Measurements from ENCODE around the gene ZDHHC12. TPM values are rescaled to one million over a fixed set of nuclear protein-coding genes. Genes with fewer than 3 reads are reported as not detected.

The ZDHHC12 gene
- total and polyA plus RNA-seq, 2 of the 13 experiments (the other 11 are each of a cell fraction or from before 2014, with no cell fraction given), result 25.4 to 28.0 TPM

- TF ChIP-seq SNAPC4 (CRISPR knock-in tag; IDR thresholded peaks at IDR 0.05), result no peak
- TF ChIP-seq ARNT (IDR thresholded peaks at IDR 0.05), result no peak
- TF ChIP-seq GPN1 (CRISPR knock-in tag; IDR thresholded peaks at IDR 0.05; ENCODE audit: borderline replicate concordance), result no peak
- TF ChIP-seq THAP8 (CRISPR knock-in tag; IDR thresholded peaks at IDR 0.05; ENCODE audit: borderline replicate concordance), result 0 out of 2 replicates have a peak, but pooled peaks have one; percentile 55
- TF ChIP-seq ZNF34 (CRISPR knock-in tag; IDR thresholded peaks at IDR 0.05; ENCODE audit: borderline replicate concordance), result no peak
- TF ChIP-seq GFI1 (CRISPR knock-in tag; IDR thresholded peaks at IDR 0.05; ENCODE audit: borderline replicate concordance), result no peak; the same call in 1 of the 2 replicates
- peak; percentile 59; the same call in 1 of the 2 replicates for TF ChIP-seq ZBTB38 (CRISPR knock-in tag; IDR thresholded peaks at IDR 0.05)
- TF ChIP-seq LRRFIP1 (CRISPR knock-in tag; conservative IDR thresholded peaks at IDR 0.05), result no peak
- no peak for TF ChIP-seq HOXA5 (CRISPR knock-in tag; IDR thresholded peaks at IDR 0.05)
- peak; percentile 83; the same call in 1 of the 2 replicates for TF ChIP-seq ZNF746 (CRISPR knock-in tag; IDR thresholded peaks at IDR 0.05)
- peak; percentile 85 for TF ChIP-seq ZNF281 (CRISPR knock-in tag; IDR thresholded peaks at IDR 0.05; ENCODE audit: borderline replicate concordance)
- TF ChIP-seq ZSCAN31 (CRISPR knock-in tag; IDR thresholded peaks at IDR 0.05; ENCODE audit: low read depth), result no peak; the same call in 1 of the 2 replicates
- no peak for TF ChIP-seq RNF219 (CRISPR knock-in tag; IDR thresholded peaks at IDR 0.05)
- no peak for TF ChIP-seq REL (CRISPR knock-in tag; conservative IDR thresholded peaks at IDR 0.05)
Measured at GRCh38 chr9:128688501-128689292, 35.2 kb downstream of the ZDHHC12 start, which contains the start of gene SET (continued).

All from HepG2 (cell line).